ENCODE measurements around the gene KLHL3. TPM values are rescaled to one million over a fixed set of nuclear protein-coding genes. Genes with fewer than 3 reads are reported as not detected.
"Not testable (repeated sequence)": the region's sequence is repeated elsewhere in the genome, so short reads cannot be mapped to it uniquely, and the experiment has no call there.

Gene KLHL3, protein sequence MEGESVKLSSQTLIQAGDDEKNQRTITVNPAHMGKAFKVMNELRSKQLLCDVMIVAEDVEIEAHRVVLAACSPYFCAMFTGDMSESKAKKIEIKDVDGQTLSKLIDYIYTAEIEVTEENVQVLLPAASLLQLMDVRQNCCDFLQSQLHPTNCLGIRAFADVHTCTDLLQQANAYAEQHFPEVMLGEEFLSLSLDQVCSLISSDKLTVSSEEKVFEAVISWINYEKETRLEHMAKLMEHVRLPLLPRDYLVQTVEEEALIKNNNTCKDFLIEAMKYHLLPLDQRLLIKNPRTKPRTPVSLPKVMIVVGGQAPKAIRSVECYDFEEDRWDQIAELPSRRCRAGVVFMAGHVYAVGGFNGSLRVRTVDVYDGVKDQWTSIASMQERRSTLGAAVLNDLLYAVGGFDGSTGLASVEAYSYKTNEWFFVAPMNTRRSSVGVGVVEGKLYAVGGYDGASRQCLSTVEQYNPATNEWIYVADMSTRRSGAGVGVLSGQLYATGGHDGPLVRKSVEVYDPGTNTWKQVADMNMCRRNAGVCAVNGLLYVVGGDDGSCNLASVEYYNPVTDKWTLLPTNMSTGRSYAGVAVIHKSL
- total RNA-seq = 1 to 10 TPM; 1.8 to 9.8 (median 4.0) TPM

GRCh38 chr5:137735555-137736284 is at the start of gene KLHL3:
TSS of gene KLHL3 (minus strand) at chr5:137736089. CDS start at chr5:137735646, 443 bp downstream.
- no peak for TF ChIP-seq CTCF (IDR thresholded peaks at IDR 0.05)
- peak; percentile 47 for ATAC-seq (ENCODE audit: low FRiP score)
- no peak for DNase-seq (ENCODE audit: low spot score)

DNA sequence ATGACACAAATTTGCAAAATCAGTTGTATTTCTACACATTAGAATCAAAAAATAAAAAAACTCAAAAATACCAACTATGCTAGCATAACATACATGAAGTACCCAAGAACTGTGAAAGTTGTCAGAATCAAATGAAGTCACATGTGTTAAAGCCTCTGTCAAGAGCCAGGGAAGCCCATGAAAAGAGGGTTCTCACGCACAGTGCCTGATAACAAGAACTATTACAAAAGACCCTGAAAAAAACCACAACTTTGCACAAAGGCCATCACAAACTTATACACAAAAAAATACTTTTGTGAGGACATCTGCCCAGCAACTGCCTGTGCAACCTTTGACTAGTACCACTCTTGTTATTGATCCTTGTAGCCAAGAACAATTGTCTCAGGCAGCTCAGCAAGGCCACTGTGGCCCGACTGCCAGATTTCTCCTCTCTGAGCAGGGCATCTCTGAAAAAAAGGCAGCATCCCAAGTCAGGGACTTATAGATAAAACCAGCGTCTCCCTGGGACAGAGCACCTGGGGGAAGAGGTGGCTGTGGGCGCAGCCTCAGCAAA is 47.2 kb upstream of the KLHL3 start:
- no peak for TF ChIP-seq CTCF (IDR thresholded peaks at IDR 0.05)
- ATAC-seq (ENCODE audit: low FRiP score) = no peak
- DNase-seq (ENCODE audit: low spot score) = no peak

- ATAC-seq (ENCODE audit: low FRiP score) = no peak
- no peak for TF ChIP-seq CTCF (IDR thresholded peaks at IDR 0.05)
- no peak for DNase-seq (ENCODE audit: low spot score)
Measured at GRCh38 chr5:137782055-137782454, 46.2 kb upstream of the KLHL3 start.

DNA sequence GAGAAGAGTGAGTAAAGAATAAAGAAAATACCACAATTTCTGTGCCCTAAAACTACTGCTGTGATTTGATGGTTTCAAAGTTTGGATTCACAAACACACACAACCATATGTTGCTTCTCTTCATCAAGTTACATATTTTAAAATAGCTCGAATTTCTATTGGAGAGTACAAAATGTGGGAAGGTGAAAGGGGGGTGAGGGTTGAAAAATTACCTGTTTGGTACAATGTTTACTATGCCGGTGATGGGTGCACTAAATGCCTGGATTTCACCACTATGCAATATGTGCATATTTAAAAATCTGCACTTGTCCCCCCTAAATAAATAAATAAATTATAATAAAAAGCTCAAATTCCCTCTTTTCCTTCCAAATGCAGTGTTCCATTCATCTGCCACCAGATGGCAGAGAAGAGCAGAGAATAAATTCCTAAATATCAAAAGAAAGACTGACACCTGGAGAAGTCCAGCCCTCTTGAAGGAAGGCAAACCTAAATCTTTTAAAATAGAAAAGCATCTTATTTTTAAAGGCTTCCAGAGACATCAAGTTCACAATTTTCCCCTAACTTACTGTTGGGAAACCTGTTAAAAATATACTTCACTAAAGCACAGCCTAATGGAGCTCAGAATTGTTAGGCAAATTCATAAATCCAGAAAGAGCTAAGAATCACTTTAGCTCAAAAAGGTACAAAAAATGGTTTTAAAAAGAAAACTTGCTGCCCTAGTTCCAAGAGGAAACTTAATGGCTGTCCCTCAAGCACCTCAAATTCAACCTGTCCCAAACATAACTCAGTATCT is 43.1 kb upstream of the KLHL3 start:
- no peak for DNase-seq (ENCODE audit: low spot score)
- no peak for ATAC-seq (ENCODE audit: low FRiP score)
- peak in 1 of 3 donors; percentile 11 for TF ChIP-seq CTCF (IDR thresholded peaks at IDR 0.05)

DNA sequence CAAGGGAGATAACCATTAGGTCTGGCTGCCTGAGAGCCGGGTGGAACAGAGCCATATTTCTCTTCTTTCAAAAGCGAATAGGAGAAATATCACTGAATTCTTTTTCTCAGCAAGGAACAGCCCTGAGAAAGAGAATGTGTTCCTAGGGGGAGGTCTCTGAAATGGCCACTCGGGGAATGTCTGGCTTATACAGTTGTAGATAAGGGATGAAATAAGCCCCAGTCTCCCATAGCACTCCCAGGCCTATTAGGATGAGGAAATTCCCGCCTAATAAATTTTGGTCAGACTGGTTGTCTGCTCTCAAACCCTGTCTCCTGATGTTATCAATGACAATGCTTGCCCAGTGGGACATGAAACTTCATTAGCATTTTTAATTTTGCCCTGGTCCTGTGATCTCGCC is 32.0 kb upstream of the KLHL3 start:
- not testable (repeated sequence) for ATAC-seq (ENCODE audit: low FRiP score)

GRCh38 chr5:137761566-137761965 is 25.7 kb upstream of the KLHL3 start:
- DNase-seq (ENCODE audit: low spot score) (no peak), ATAC-seq (ENCODE audit: low FRiP score) (no peak)
- TF ChIP-seq CTCF (IDR thresholded peaks at IDR 0.05) = no peak

More for the DNA sequence above, 32.0 kb upstream of the KLHL3 start:
- DNase-seq (ENCODE audit: low spot score) = not testable (repeated sequence)

All from omental fat pad (tissue), 4 donors.